OCI-LY7 (cell line): ENCODE results near the gene ZNF569.

Experiments
- EZH2phosphoT487 ChIP-seq: fragments of 200-600 bp; sonication (generic); IDR thresholded peaks from 2 replicates; pipeline ENCODE4 v1.6.1; 2018; ENCODE audit warnings: low read depth, borderline replicate concordance, mild to moderate bottlenecking, mixed run types, antibody characterized with exemption, low read length, moderate library complexity, mixed read lengths
- TF ChIP-seq, protein P1 (sequence below): fragments of 200-600 bp; sonication (generic); conservative IDR thresholded peaks from 2 replicates; pipeline ENCODE4 v1.5.1; 2014; ENCODE audit warnings: mild to moderate bottlenecking, antibody characterized with exemption, low read length, moderate library complexity, mixed read lengths

DNA sequence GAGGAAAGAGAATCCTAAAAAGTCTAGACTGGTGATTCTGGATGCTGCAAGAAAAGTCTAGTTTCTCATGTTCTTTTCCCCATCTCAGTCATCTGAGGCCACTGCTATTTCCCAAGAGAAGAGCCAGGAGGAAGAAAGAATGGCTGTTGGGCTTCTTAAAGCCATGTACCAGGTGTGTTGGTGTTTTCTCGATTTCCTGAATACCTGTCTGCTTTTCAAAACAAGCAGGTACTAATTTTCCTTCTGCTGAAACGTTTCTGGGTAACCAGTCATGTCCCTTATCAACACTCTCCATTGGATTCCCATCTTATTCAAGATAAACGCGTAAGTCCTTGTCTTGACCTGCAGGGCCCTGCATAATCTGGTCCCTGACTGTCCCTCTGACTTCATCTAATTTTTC, 3.0 kb upstream of the ZNF569 start:
- TF ChIP-seq EZH2phosphoT487: no peak
- TF ChIP-seq, protein P1, sequence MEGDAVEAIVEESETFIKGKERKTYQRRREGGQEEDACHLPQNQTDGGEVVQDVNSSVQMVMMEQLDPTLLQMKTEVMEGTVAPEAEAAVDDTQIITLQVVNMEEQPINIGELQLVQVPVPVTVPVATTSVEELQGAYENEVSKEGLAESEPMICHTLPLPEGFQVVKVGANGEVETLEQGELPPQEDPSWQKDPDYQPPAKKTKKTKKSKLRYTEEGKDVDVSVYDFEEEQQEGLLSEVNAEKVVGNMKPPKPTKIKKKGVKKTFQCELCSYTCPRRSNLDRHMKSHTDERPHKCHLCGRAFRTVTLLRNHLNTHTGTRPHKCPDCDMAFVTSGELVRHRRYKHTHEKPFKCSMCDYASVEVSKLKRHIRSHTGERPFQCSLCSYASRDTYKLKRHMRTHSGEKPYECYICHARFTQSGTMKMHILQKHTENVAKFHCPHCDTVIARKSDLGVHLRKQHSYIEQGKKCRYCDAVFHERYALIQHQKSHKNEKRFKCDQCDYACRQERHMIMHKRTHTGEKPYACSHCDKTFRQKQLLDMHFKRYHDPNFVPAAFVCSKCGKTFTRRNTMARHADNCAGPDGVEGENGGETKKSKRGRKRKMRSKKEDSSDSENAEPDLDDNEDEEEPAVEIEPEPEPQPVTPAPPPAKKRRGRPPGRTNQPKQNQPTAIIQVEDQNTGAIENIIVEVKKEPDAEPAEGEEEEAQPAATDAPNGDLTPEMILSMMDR: no peak
